WERI-Rb-1 (cell line): ENCODE data around the gene MRPL32.
"Not testable (repeated sequence)": the region's sequence is repeated elsewhere in the genome, so short reads cannot be mapped to it uniquely, and the experiment has no call there.

ENCODE experiments used
- DNase-seq: peaks from one replicate; pipeline ENCODE4 v3.0.0-alpha.2; 2020
- H3K27ac ChIP-seq: fragments of 250-450 bp; sonication (Bioruptor Pico); 2 replicates; pipeline ENCODE4 v1.5.1; 2020; ENCODE audit warnings: mild to moderate bottlenecking, moderate library complexity
- H3K27me3 ChIP-seq: fragments of 250-450 bp; sonication (Bioruptor Pico); 2 replicates; pipeline ENCODE4 v1.5.1; 2021; ENCODE audit warnings: mild to moderate bottlenecking, low read depth, moderate library complexity; ENCODE audit not compliant: insufficient read depth, severe bottlenecking
- H3K36me3 ChIP-seq: fragments of 250-450 bp; sonication (Bioruptor Pico); 2 replicates; pipeline ENCODE4 v1.5.1; 2020; ENCODE audit warnings: mild to moderate bottlenecking, moderate library complexity
- H3K4me3 ChIP-seq: 2 replicates; pipeline ENCODE4 v1.5.1; 2011; ENCODE audit warnings: low read depth, mild to moderate bottlenecking, control low read depth, low read length
- H3K9me3 ChIP-seq: fragments of 250-450 bp; sonication (Bioruptor Pico); 2 replicates; pipeline ENCODE4 v1.5.1; 2021; ENCODE audit warnings: mild to moderate bottlenecking, moderate library complexity; ENCODE audit not compliant: severe bottlenecking
- TF ChIP-seq, protein P1 (sequence below): IDR thresholded peaks from 2 replicates; pipeline ENCODE4 v1.5.1; 2011; ENCODE audit warnings: low read depth, mild to moderate bottlenecking, control low read depth, inconsistent platforms, low read length

The MRPL32 gene

DNA sequence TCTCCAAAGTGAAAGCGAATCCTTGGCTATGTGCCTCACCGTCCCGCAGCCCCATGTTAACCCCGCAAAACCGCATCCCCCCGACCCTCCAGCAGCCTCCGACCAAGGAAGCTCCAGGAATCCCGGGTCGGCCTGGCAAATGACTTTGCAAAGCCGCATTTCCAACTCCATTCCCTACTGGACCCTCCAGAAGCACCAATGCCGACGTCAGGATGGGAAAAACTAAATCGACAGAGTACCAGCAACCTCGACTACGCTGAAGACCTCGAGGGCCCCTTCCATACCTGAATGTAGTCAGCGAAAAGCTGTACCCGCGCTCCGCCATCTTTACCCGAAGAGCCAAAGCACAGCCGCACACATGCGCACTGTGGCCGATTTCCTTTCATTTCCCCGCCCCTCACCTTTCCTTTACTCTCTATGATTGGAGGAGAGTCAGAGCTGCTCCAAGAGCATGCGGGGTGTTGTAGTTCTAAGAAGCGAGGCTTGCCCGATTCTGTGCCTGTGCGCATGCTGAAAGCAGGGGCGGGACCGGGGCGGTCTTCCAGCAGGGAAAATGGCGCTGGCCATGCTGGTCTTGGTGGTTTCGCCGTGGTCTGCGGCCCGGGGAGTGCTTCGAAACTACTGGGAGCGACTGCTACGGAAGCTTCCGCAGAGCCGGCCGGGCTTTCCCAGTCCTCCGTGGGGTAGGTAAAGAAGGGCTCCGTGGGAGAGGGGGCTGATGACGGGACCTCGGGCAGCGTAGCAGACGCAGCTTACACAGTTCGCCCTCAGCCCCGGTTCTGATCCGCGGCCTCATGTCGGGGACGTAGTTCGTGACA lies at the start of gene MRPL32, which contains the start of gene PSMA2:
TSS of gene MRPL32 (plus strand) at position 543 of the 818 bp plus-strand sequence. CDS start at position 554, 11 bp downstream.
TSS of gene PSMA2 (minus strand) at position 341 of the 818 bp plus-strand sequence. CDS start at position 325, 16 bp downstream.
- peaks cover 26% of the 10 kb centered on the region for H3K36me3 ChIP-seq
- H3K27ac ChIP-seq = peak within 1 kb of the TSS; percentile 84
- TF ChIP-seq, protein P1, sequence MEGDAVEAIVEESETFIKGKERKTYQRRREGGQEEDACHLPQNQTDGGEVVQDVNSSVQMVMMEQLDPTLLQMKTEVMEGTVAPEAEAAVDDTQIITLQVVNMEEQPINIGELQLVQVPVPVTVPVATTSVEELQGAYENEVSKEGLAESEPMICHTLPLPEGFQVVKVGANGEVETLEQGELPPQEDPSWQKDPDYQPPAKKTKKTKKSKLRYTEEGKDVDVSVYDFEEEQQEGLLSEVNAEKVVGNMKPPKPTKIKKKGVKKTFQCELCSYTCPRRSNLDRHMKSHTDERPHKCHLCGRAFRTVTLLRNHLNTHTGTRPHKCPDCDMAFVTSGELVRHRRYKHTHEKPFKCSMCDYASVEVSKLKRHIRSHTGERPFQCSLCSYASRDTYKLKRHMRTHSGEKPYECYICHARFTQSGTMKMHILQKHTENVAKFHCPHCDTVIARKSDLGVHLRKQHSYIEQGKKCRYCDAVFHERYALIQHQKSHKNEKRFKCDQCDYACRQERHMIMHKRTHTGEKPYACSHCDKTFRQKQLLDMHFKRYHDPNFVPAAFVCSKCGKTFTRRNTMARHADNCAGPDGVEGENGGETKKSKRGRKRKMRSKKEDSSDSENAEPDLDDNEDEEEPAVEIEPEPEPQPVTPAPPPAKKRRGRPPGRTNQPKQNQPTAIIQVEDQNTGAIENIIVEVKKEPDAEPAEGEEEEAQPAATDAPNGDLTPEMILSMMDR = no peak
- H3K9me3 ChIP-seq = no peaks in the 10 kb centered on the region
- peak within 1 kb of the TSS; percentile 96 for H3K4me3 ChIP-seq
- H3K27me3 ChIP-seq = no peaks in the 10 kb centered on the region
- DNase-seq = peak; percentile 96

DNA sequence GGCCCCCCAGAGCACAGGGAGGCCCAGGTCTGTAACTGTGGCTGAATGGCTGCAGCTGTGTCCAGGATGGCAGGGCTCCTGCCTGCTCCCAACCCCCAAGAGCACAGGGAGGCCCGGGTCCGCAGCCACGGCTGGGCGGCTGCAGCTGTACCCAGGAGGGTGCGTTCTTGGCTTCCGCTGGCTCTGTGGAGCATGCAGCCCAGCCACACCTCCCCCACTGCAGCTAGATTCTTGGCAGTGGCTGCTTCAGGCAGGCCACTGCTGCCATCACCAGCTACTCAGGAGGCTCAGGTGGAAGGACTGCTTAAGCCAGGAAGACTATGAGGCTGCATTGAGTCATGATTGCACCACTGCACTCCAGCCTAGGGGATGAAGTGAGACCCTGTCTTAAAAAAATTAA lies 48.2 kb upstream of the MRPL32 start:
- H3K4me3 ChIP-seq = no peak overlapping the region
- no peak overlapping the region for H3K27ac ChIP-seq
- no peak for DNase-seq

DNA sequence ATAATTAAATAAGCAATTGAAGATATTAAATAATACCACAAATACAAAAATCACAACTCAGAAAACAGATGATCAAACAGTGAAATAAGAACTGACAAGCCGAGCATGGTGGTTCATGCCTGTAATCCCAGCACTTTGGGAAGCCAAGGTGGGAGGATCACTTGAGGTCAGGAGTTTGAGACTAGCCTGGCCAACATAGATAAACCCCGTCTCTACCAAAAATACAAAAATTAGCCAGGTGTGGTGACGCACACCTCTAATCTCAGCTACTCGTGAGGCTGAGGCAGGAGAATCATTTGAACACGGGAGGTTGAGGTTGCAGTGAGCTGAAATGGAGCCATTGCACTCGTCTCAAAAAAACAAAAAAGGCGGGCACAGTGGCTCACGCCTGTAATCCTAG lies 47.0 kb upstream of the MRPL32 start:
- H3K36me3 ChIP-seq, H3K27me3 ChIP-seq, DNase-seq, H3K27ac ChIP-seq, H3K4me3 ChIP-seq, H3K9me3 ChIP-seq: not testable (repeated sequence)

More for the DNA sequence above, 48.2 kb upstream of the MRPL32 start:
- H3K9me3 ChIP-seq = no peaks in the 10 kb centered on the region
- H3K27me3 ChIP-seq = no peaks in the 10 kb centered on the region
- no peaks in the 10 kb centered on the region for H3K36me3 ChIP-seq
- TF ChIP-seq, protein P1 = no peak

DNA sequence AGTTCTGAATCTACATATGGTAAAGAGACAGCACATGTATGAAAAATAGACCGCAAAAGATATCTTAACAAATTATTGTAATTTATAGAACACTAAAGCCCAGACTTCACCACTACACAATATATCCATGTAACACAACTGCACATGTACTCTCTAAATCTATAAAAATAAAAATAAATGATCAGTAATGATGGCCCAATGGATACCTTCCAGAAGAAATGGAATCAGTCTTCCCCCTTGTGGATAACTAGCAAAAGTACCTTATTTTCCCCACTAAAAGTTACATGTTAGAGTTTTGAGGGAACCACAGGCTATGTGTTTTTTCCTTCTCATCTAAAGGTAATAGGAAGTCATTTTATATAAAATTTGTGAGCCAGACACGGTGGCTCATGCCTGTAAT lies 46.0 kb upstream of the MRPL32 start:
- TF ChIP-seq, protein P1 = no peak
- Histone ChIP-seq H3K36me3 (no peaks in the 10 kb centered on the region), H3K4me3 (no peak overlapping the region), H3K9me3 (no peaks in the 10 kb centered on the region), H3K27me3 (no peaks in the 10 kb centered on the region), H3K27ac (no peak overlapping the region)
- no peak for DNase-seq

DNA sequence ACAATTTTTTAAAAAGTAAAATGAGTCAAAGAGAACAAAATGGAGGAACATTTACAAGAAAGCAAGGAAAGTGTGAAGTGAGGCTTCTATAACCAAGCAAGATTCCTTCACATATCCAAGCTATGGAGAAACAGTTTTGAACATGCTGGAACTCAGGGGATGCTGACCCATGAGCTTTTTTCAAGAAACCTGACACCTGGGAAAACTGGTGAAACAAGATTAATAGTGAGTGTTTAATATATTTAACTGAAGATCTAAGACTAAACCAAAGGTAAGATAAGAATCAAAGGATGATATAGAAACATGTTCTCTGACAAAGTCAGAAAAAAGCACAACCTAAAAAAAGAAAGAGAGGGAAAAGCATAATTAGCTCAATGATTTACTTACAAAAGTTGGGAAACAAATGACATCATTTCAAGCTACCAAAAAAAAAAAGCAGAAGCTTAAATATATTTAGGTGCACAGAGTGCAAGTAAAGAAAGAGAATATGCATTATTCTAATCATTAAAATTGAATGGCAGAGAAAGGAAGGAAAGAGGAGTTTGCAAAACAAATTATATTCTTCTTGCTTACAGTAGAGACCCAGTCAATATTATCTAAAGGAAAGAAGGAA lies 45.2 kb upstream of the MRPL32 start:
- Histone ChIP-seq H3K9me3 (no peaks in the 10 kb centered on the region), H3K36me3 (no peaks in the 10 kb centered on the region), H3K27ac (no peak overlapping the region), H3K4me3 (no peak overlapping the region), H3K27me3 (no peaks in the 10 kb centered on the region)
- DNase-seq = no peak
- TF ChIP-seq, protein P1 = no peak

DNA sequence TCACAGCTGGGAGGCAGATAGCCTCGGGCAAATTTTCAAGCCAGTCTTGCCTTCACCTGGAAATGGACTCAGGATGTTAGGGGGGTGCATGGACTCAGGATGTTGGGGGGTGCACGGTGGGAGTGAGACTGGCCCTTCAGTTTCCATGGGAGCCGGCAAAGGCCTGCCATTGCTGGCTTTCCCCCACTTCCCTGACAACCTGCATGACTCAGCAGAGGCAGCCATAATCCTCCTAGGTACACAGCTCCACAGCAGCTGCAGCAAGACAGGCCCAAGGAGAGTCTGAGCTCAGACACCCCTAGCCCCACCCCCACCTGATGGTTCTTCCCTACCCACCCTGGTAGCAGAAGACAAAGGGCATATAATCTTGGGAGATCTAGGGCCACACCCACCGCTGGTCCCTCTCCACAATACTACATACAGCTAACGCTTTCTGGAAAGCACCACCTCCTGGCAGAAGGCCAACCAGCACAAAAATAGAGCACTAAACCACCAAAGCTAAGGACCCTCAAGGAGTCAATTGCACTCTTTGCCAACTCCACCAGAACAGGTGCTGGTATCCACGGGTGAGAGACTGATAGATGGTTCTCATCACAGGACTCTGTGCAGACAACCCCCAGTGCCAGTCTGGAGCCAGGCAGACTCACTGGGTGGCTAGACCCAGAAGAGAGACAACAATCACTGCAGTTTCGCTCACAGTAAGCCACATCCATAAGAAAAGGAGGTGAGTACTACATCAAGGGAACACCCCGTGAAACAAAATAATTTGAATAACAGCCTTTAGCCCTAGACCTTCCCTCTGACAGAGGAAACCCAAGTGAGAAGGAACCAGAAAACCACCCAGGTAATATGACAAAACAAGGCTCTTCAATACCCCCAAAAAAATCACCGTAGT lies 38.6 kb upstream of the MRPL32 start:
- H3K27me3 ChIP-seq = no peaks in the 10 kb centered on the region
- H3K9me3 ChIP-seq = no peaks in the 10 kb centered on the region
- TF ChIP-seq, protein P1 = no peak
- peak; percentile 26 for DNase-seq
- H3K27ac ChIP-seq = no peak overlapping the region
- no peaks in the 10 kb centered on the region for H3K36me3 ChIP-seq
- no peak overlapping the region for H3K4me3 ChIP-seq
